ENCODE results near the gene CD2AP.

CD2AP gene

DNA sequence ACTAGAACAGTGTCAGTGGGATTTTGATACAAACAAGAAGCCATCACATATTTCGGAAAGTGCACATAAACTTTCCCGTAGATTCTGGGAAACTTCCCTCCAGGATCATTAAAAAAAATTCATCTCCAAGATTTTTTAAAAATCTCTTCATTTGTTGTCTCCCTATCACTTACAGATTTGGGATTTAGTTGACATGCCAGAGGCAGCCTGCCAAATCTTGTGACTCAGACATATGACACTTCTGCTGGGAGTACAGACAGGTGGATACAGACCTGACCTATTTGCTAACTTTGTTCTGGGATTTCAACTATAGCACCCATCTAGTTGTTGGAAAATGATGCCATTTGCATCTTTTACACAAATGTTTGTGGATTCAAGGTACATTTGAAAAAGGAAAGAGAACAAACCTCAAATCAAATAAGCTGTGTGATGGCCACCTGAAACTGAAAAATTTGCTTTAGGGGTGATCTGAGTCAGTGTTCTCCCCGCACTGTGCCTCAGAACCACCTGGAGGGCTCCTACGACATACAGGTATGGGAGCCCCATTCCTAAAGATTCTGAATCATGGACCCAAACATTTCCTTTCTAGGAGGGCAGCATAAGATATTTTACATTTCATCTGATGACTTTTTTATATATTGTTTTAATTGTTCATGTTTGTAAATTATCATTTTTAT lies 21.9 kb upstream of the CD2AP start:
- Histone ChIP-seq H3K4me1 (ENCODE audit: low read length) (no peaks in the 10 kb centered on the region), H2AFZ (ENCODE audit: low read length) (no peak overlapping the region)

DNA sequence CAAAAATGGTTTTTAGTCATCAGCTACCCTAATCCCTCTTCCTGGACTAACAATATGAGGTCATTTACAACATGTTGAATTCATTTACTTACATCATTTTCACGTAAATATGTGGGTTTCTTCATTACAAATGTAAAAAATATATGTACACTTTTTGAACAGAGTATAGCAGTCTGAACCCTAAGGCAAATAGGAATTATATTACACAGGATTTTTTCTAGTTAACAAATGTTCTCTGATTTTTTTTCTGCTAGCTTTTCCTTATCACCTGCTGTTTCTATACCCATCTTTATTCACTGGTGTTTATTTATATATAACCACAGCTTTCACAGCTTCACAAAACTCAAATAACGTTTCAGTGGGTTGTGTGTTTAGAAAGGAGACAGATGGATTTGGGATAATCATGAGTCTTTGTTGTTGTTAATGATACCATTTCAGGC lies 21.0 kb upstream of the CD2AP start:
- H3K4me2 ChIP-seq (ENCODE audit: low read depth, low read length): no peak overlapping the region
- peaks cover 3% of the 10 kb centered on the region; the same call in 1 of the 2 replicates for H3K4me1 ChIP-seq (ENCODE audit: low read length)
- DNase-seq: no peak
- no peaks in the 10 kb centered on the region for H3K9me3 ChIP-seq (replicated peaks; ENCODE audit: insufficient read depth, low read length)
- no peaks in the 10 kb centered on the region for H3K27me3 ChIP-seq (replicated peaks; ENCODE audit: insufficient read depth, low read length)
- no peak overlapping the region for H2AFZ ChIP-seq (ENCODE audit: low read length)
- H3K36me3 ChIP-seq (replicated peaks; ENCODE audit: insufficient read depth, low read length): no peaks in the 10 kb centered on the region
- H3K9me2 ChIP-seq (replicated peaks; ENCODE audit: insufficient read depth, low read length): no peaks in the 10 kb centered on the region
- H4K20me1 ChIP-seq (ENCODE audit: insufficient read depth, low read length): no peaks in the 10 kb centered on the region
- H3K9ac ChIP-seq (ENCODE audit: low read length): no peak overlapping the region
- no peak overlapping the region for H3K4me3 ChIP-seq (ENCODE audit: low read length)
- TF ChIP-seq EZH2 (optimal IDR thresholded peaks at IDR 0.05; ENCODE audit: low read depth, low read length): no peak
- TF ChIP-seq, protein P1, sequence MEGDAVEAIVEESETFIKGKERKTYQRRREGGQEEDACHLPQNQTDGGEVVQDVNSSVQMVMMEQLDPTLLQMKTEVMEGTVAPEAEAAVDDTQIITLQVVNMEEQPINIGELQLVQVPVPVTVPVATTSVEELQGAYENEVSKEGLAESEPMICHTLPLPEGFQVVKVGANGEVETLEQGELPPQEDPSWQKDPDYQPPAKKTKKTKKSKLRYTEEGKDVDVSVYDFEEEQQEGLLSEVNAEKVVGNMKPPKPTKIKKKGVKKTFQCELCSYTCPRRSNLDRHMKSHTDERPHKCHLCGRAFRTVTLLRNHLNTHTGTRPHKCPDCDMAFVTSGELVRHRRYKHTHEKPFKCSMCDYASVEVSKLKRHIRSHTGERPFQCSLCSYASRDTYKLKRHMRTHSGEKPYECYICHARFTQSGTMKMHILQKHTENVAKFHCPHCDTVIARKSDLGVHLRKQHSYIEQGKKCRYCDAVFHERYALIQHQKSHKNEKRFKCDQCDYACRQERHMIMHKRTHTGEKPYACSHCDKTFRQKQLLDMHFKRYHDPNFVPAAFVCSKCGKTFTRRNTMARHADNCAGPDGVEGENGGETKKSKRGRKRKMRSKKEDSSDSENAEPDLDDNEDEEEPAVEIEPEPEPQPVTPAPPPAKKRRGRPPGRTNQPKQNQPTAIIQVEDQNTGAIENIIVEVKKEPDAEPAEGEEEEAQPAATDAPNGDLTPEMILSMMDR (IDR thresholded peaks at IDR 0.05; ENCODE audit: low read length): no peak
- no peak for TF ChIP-seq EZH2phosphoT487 (IDR thresholded peaks at IDR 0.05; ENCODE audit: low read length)
- H3F3A ChIP-seq (ENCODE audit: insufficient read depth, low read length): no peaks in the 10 kb centered on the region
- H3K79me2 ChIP-seq (ENCODE audit: low read length): no peaks in the 10 kb centered on the region
- no peak overlapping the region for H3K27ac ChIP-seq (ENCODE audit: low read length)

More for the DNA sequence above, 21.9 kb upstream of the CD2AP start:
- H3K4me2 ChIP-seq (ENCODE audit: low read depth, low read length): no peak overlapping the region
- H3K4me3 ChIP-seq (ENCODE audit: low read length): no peak overlapping the region
- TF ChIP-seq, protein P1 (IDR thresholded peaks at IDR 0.05; ENCODE audit: low read length): no peak
- no peak for TF ChIP-seq EZH2phosphoT487 (IDR thresholded peaks at IDR 0.05; ENCODE audit: low read length)
- no peaks in the 10 kb centered on the region for H3K36me3 ChIP-seq (replicated peaks; ENCODE audit: insufficient read depth, low read length)
- no peaks in the 10 kb centered on the region for H3F3A ChIP-seq (ENCODE audit: insufficient read depth, low read length)
- no peak overlapping the region for H3K9ac ChIP-seq (ENCODE audit: low read length)
- H3K9me3 ChIP-seq (replicated peaks; ENCODE audit: insufficient read depth, low read length): no peaks in the 10 kb centered on the region
- H3K27ac ChIP-seq (ENCODE audit: low read length): no peak overlapping the region
- no peaks in the 10 kb centered on the region for H3K79me2 ChIP-seq (ENCODE audit: low read length)
- no peaks in the 10 kb centered on the region for H3K9me2 ChIP-seq (replicated peaks; ENCODE audit: insufficient read depth, low read length)
- no peaks in the 10 kb centered on the region for H4K20me1 ChIP-seq (ENCODE audit: insufficient read depth, low read length)
- H3K27me3 ChIP-seq (replicated peaks; ENCODE audit: insufficient read depth, low read length): no peaks in the 10 kb centered on the region
- DNase-seq: no peak

DNA sequence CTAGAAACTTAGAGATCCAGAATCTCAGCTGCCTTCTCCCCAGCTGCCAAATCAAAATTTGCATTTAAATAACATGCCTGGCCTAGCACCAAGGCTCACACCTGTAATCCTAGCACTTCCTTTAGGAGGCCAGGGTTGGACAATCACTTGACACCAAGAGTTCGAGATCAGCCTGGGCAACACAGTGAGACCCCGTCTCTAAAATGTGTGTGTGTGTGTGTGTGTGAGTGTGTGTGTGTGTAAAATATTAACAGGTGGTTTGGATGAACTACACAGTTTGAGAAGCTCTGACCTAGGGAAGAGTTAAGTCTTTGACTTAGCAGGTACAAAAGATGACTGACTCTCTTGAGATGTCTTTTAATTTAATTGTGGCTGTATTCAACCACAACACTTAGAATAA lies 20.2 kb upstream of the CD2AP start:
- no peaks in the 10 kb centered on the region for H3F3A ChIP-seq (ENCODE audit: insufficient read depth, low read length)
- no peak overlapping the region for H3K4me3 ChIP-seq (ENCODE audit: low read length)
- no peak overlapping the region for H3K27ac ChIP-seq (ENCODE audit: low read length)
- no peak overlapping the region for H3K4me2 ChIP-seq (ENCODE audit: low read depth, low read length)
- H3K79me2 ChIP-seq (ENCODE audit: low read length): no peaks in the 10 kb centered on the region
- H3K4me1 ChIP-seq (ENCODE audit: low read length): peaks cover 3% of the 10 kb centered on the region; the same call in 1 of the 2 replicates
- TF ChIP-seq, protein P1 (IDR thresholded peaks at IDR 0.05; ENCODE audit: low read length): no peak
- TF ChIP-seq EZH2phosphoT487 (IDR thresholded peaks at IDR 0.05; ENCODE audit: low read length) (no peak), EZH2 (optimal IDR thresholded peaks at IDR 0.05; ENCODE audit: low read depth, low read length) (no peak)
- no peak overlapping the region for H2AFZ ChIP-seq (ENCODE audit: low read length)
- H3K9ac ChIP-seq (ENCODE audit: low read length): no peak overlapping the region
- H3K36me3 ChIP-seq (replicated peaks; ENCODE audit: insufficient read depth, low read length): no peaks in the 10 kb centered on the region
- H3K9me3 ChIP-seq (replicated peaks; ENCODE audit: insufficient read depth, low read length): no peaks in the 10 kb centered on the region
- no peaks in the 10 kb centered on the region for H3K9me2 ChIP-seq (replicated peaks; ENCODE audit: insufficient read depth, low read length)
- H4K20me1 ChIP-seq (ENCODE audit: insufficient read depth, low read length): no peaks in the 10 kb centered on the region
- no peaks in the 10 kb centered on the region for H3K27me3 ChIP-seq (replicated peaks; ENCODE audit: insufficient read depth, low read length)
- no peak for DNase-seq
